GM12873 (cell line): ENCODE results near the gene SPAG16.

ENCODE experiments used
- CTCF ChIP-seq: IDR thresholded peaks from 2 replicates; pipeline ENCODE4 v1.5.1; 2012; ENCODE audit warnings: low read depth, mild to moderate bottlenecking, moderate library complexity, low read length, control low read depth; ENCODE audit not compliant: insufficient read depth; ENCODE audit errors: missing control alignments

SPAG16 gene

GRCh38 chr2:214107726-214108125 lies 823.5 kb downstream of the SPAG16 start:
- no peak for TF ChIP-seq CTCF

- no peak for TF ChIP-seq CTCF
Measured at GRCh38 chr2:214108598-214108997, 824.3 kb downstream of the SPAG16 start.

- TF ChIP-seq CTCF, result no peak
Measured at GRCh38 chr2:214117054-214117453, 832.8 kb downstream of the SPAG16 start.

GRCh38 chr2:214126135-214126534 lies 841.9 kb downstream of the SPAG16 start:
- no peak for TF ChIP-seq CTCF

- TF ChIP-seq CTCF, result no peak
Measured at GRCh38 chr2:214127170-214127569, 842.9 kb downstream of the SPAG16 start.

GRCh38 chr2:214127571-214127970 lies 843.3 kb downstream of the SPAG16 start:
- no peak for TF ChIP-seq CTCF

GRCh38 chr2:214128040-214128439 lies 843.8 kb downstream of the SPAG16 start:
- no peak for TF ChIP-seq CTCF
